ENCODE data around the gene UPF3B. TPM values are rescaled to one million over a fixed set of nuclear protein-coding genes. Genes with fewer than 3 reads are reported as not detected.

UPF3B gene
- total RNA-seq, 1 experiment from 2014 or later = 4.7 TPM

GRCh38 chrX:119791437-119792231, 61.1 kb downstream of the UPF3B start, which contains the start of gene RPL39:
TSS of gene RPL39 (minus strand) at chrX:119791630. CDS start at chrX:119791576, 54 bp downstream.
- peak within 1 kb of the TSS; percentile 99 for H3K4me2 ChIP-seq (ENCODE audit: low read length)
- H3K4me3 ChIP-seq (ENCODE audit: low read length) = peak within 1 kb of the TSS; percentile 99
- no peaks in the 10 kb centered on the region for H3K27me3 ChIP-seq (ENCODE audit: low read length)
- peaks cover 23% of the 10 kb centered on the region; the same call in 1 of the 2 replicates for H3K4me1 ChIP-seq (ENCODE audit: insufficient read depth, low read length)
- ChIA-PET POLR2A (ENCODE audit: unreplicated experiment) (interaction anchor here (0.5 to 1.0 kb wide), 10 partner anchors 30 to 1498 kb away, joined by 3 to 5 read pairs (median 3); partner anchors contain the start of gene UPF3B), CTCF (interaction anchor here (0.7 to 1.0 kb wide), 2 partner anchors 36 to 61 kb away, joined by 5 to 8 read pairs; partner anchors contain the start of gene UPF3B)
- intact Hi-C loops (cut with micrococcal nuclease) = loop anchor here (2.0 to 5.0 kb wide), 2 partner anchors 61 to 81 kb away; partner anchors contain the start of genes NDUFA1, RNF113A and UPF3B
- H3K9me2 ChIP-seq (replicated peaks; ENCODE audit: low read length) = no peaks in the 10 kb centered on the region
- H3K9ac ChIP-seq (ENCODE audit: low read length) = peak within 1 kb of the TSS; percentile 99
- H3K27ac ChIP-seq (ENCODE audit: low read length) = peak within 1 kb of the TSS; percentile 85
- peaks cover 45% of the 10 kb centered on the region for H4K20me1 ChIP-seq (ENCODE audit: low read length)
- H3K36me3 ChIP-seq (ENCODE audit: low read depth, low read length) = peaks cover 36% of the 10 kb centered on the region
- H3K79me2 ChIP-seq (ENCODE audit: low read length) = peaks cover 65% of the 10 kb centered on the region
- TF ChIP-seq EZH2phosphoT487 (IDR thresholded peaks at IDR 0.05; ENCODE audit: borderline replicate concordance, low read length) (no peak), EZH2 (IDR thresholded peaks at IDR 0.05; ENCODE audit: low read length, unreplicated experiment) (no peak), CTCF (conservative IDR thresholded peaks at IDR 0.05; ENCODE audit: low read depth, low read length) (no peak)
- H2AFZ ChIP-seq (ENCODE audit: low read length) = peak within 1 kb of the TSS; percentile 83
- H3K9me3 ChIP-seq (ENCODE audit: low read length) = no peaks in the 10 kb centered on the region
- no peaks in the 10 kb centered on the region for H3F3A ChIP-seq (ENCODE audit: low read length, unreplicated experiment)
- ATAC-seq (peak; percentile 95), DNase-seq (peak; percentile 87)
- TSS peak; percentile 92 for BruUV-seq (replicated peaks)

- BruUV-seq (replicated peaks) = TSS peak; percentile 61
- Histone ChIP-seq H3K4me1 (ENCODE audit: insufficient read depth, low read length) (peaks cover 23% of the 10 kb centered on the region; the same call in 1 of the 2 replicates), H3K79me2 (ENCODE audit: low read length) (peaks cover 70% of the 10 kb centered on the region), H3K27me3 (ENCODE audit: low read length) (no peaks in the 10 kb centered on the region), H3K9me3 (ENCODE audit: low read length) (no peaks in the 10 kb centered on the region), H3K9me2 (replicated peaks; ENCODE audit: low read length) (no peaks in the 10 kb centered on the region), H3K4me2 (ENCODE audit: low read length) (peak overlapping the region; percentile 99), H3F3A (ENCODE audit: low read length, unreplicated experiment) (no peaks in the 10 kb centered on the region), H2AFZ (ENCODE audit: low read length) (peak overlapping the region; percentile 83; the same call in 1 of the 2 replicates), H3K4me3 (ENCODE audit: low read length) (peak overlapping the region; percentile 99), H3K9ac (ENCODE audit: low read length) (peak overlapping the region; percentile 99), H3K36me3 (ENCODE audit: low read depth, low read length) (peaks cover 37% of the 10 kb centered on the region), H4K20me1 (ENCODE audit: low read length) (peaks cover 46% of the 10 kb centered on the region), H3K27ac (ENCODE audit: low read length) (peak overlapping the region; percentile 85)
- DNase-seq (peak; percentile 12), ATAC-seq (peak; percentile 9)
- ChIA-PET CTCF (interaction anchor here (0.7 to 1.0 kb wide), 2 partner anchors 36 to 62 kb away, joined by 5 to 8 read pairs; partner anchors contain the start of gene UPF3B), POLR2A (ENCODE audit: unreplicated experiment) (interaction anchor here (0.6 to 1.0 kb wide), 6 partner anchors 31 to 1497 kb away, joined by 3 to 5 read pairs (median 4); no protein-coding TSS in a partner anchor)
- intact Hi-C loops (cut with micrococcal nuclease) = loop anchor here (2.0 to 5.0 kb wide), 2 partner anchors 62 to 81 kb away; partner anchors contain the start of genes NDUFA1, RNF113A and UPF3B
- TF ChIP-seq CTCF (conservative IDR thresholded peaks at IDR 0.05; ENCODE audit: low read depth, low read length) (peak; percentile 23; the same call in 1 of the 2 replicates), EZH2 (IDR thresholded peaks at IDR 0.05; ENCODE audit: low read length, unreplicated experiment) (no peak)
Observed at GRCh38 chrX:119790977-119791436, 61.8 kb downstream of the UPF3B start.

Data from PC-3 (cell line).